Measurements from ENCODE around the gene TSPAN18. TPM values are rescaled to one million over a fixed set of nuclear protein-coding genes. Genes with fewer than 3 reads are reported as not detected.

Gene TSPAN18
- total RNA-seq, 1 experiment from 2014 or later = 18.3 TPM

GRCh38 chr11:44797886-44798606 is 71.3 kb downstream of the TSPAN18 start:
- CTCF ChIA-PET = no interaction called here
- no peaks in the 10 kb centered on the region for H3K27me3 ChIP-seq (ENCODE audit: insufficient read depth, low read length)

GRCh38 chr11:44798607-44798972 is 71.8 kb downstream of the TSPAN18 start:
- Histone ChIP-seq H3K27me3 (ENCODE audit: insufficient read depth, low read length) (no peaks in the 10 kb centered on the region), H3K9me2 (ENCODE audit: insufficient read depth) (no peaks in the 10 kb centered on the region), H3K4me3 (replicated peaks in 1 of 2; ENCODE audit: low read depth in 1 of 2, low read length in 2 of 2) (no peak overlapping the region), H3K27ac (ENCODE audit: low read depth, low read length) (no peak overlapping the region), H3K4me1 (ENCODE audit: control insufficient read depth in 1 of 2, insufficient read depth in 2 of 2, low read length in 2 of 2) (no peaks in the 10 kb centered on the region), H3K4me2 (ENCODE audit: low read length) (no peak overlapping the region), H3K79me2 (ENCODE audit: insufficient read depth, low read length) (no peaks in the 10 kb centered on the region), H4K20me1 (ENCODE audit: insufficient read depth) (no peaks in the 10 kb centered on the region), H3K9ac (ENCODE audit: low read length) (no peak overlapping the region), H2AFZ (ENCODE audit: low read depth, low read length, poor library complexity, severe bottlenecking) (no peak overlapping the region), H3K36me3 (ENCODE audit: control insufficient read depth in 1 of 2, insufficient read depth in 2 of 2, low read length in 2 of 2) (no peaks in the 10 kb centered on the region), H3K9me3 (ENCODE audit: control insufficient read depth in 1 of 2, insufficient read depth in 1 of 2, low read depth in 1 of 2, low read length in 2 of 2) (no peaks in the 10 kb centered on the region)
- ChIA-PET RAD21 (ENCODE audit: low non-redundant PET in 1 of 2, low total read pairs in 2 of 2, uncharacterized antibody in 2 of 2, unreplicated experiment in 2 of 2) (no interaction called here), POLR2A (no interaction called here), CTCF (no interaction called here)
- TF ChIP-seq SRF (IDR thresholded peaks at IDR 0.05; ENCODE audit: low read depth) (no peak), FOSL1 (IDR thresholded peaks at IDR 0.05; ENCODE audit: low read depth) (no peak), MAX (IDR thresholded peaks at IDR 0.05) (no peak)
- no TSS peak for BruUV-seq (replicated peaks)
- ATAC-seq (no peak), DNase-seq (ENCODE audit: low read depth, low spot score) (no peak)
- intact Hi-C loops (cut with micrococcal nuclease) = no loop called here

More at GRCh38 chr11:44797886-44798606, 71.3 kb downstream of the TSPAN18 start:
- BruUV-seq (replicated peaks) = no TSS peak
- TF ChIP-seq SP1 (IDR thresholded peaks at IDR 0.05; ENCODE audit: low read depth) (no peak), ZFX (IDR thresholded peaks at IDR 0.05) (no peak), POLR2A (IDR thresholded peaks at IDR 0.05; ENCODE audit: borderline replicate concordance, extremely low read depth, insufficient read depth, insufficient read length) (no peak), ZBTB33 (IDR thresholded peaks at IDR 0.05; ENCODE audit: extremely low read depth, insufficient replicate concordance, low read length) (no peak), FOSL1 (IDR thresholded peaks at IDR 0.05; ENCODE audit: low read depth) (no peak)
- ChIA-PET POLR2A (no interaction called here), RAD21 (ENCODE audit: low non-redundant PET in 1 of 2, low total read pairs in 2 of 2, uncharacterized antibody in 2 of 2, unreplicated experiment in 2 of 2) (no interaction called here)
- Histone ChIP-seq H3K9me3 (ENCODE audit: control insufficient read depth in 1 of 2, insufficient read depth in 1 of 2, low read depth in 1 of 2, low read length in 2 of 2) (no peaks in the 10 kb centered on the region), H3K27ac (ENCODE audit: low read depth, low read length) (no peak overlapping the region), H3K9me2 (ENCODE audit: insufficient read depth) (no peaks in the 10 kb centered on the region), H3K9ac (ENCODE audit: low read length) (no peak overlapping the region), H3K4me2 (ENCODE audit: low read length) (no peak overlapping the region), H3K4me3 (replicated peaks in 1 of 2; ENCODE audit: low read depth in 1 of 2, low read length in 2 of 2) (no peak overlapping the region), H4K20me1 (ENCODE audit: insufficient read depth) (no peaks in the 10 kb centered on the region), H2AFZ (ENCODE audit: low read depth, low read length, poor library complexity, severe bottlenecking) (no peak overlapping the region), H3K79me2 (ENCODE audit: insufficient read depth, low read length) (no peaks in the 10 kb centered on the region), H3K36me3 (ENCODE audit: control insufficient read depth in 1 of 2, insufficient read depth in 2 of 2, low read length in 2 of 2) (no peaks in the 10 kb centered on the region), H3K4me1 (ENCODE audit: control insufficient read depth in 1 of 2, insufficient read depth in 2 of 2, low read length in 2 of 2) (no peaks in the 10 kb centered on the region)
- ATAC-seq = no peak
- DNase-seq (ENCODE audit: low read depth, low spot score) = no peak
- intact Hi-C loops (cut with micrococcal nuclease) = no loop called here

All from HCT116 (cell line).